K562 (cell line): Measurements from ENCODE around the gene HOXC11. TPM values are rescaled to one million over a fixed set of nuclear protein-coding genes. Genes with fewer than 3 reads are reported as not detected.

Experiments
- ATAC-seq: fragments of 200-7000 bp; cut with Tn5 transposase; 3 replicates; pipeline ENCODE4 v1.9.1; 2020; ENCODE audit warnings: moderate library complexity
- BruUV-seq: library from RNA; stranded (reverse); fragments of 400-500 nt; replicated peaks from 2 replicates; lab custom pipeline; 2021; lab: Mats Ljungman, UMichigan
- CTCF ChIA-PET: fragments of 300-600 bp; formaldehyde crosslinking; extraction: SDS; loops from one replicate; lab custom pipeline; 2021; ENCODE audit warnings: low intra/inter-chr PET ratio; lab: Yijun Ruan, JAX
- POLR2A ChIA-PET: fragments of 300-600, 350-650 bp; sonication (Branson Sonifier 250); formaldehyde crosslinking; extraction: SDS; loops from one replicate; lab custom pipeline; 2021; ENCODE audit warnings: antibody characterized with exemption, inconsistent platforms; lab: Yijun Ruan, JAX
- DNase-seq, 4 experiments: peaks; one replicate each; pipeline versions ENCODE4 v3.0.0 to v3.0.0-alpha.2; 2011 to 2018; ENCODE audit warnings: low spot score in 3 of 4, mixed read lengths in 3 of 4; ENCODE audit errors: extremely low read depth in 1 of 4
- FAIRE-seq: peaks from 2 replicates; lab custom pipeline; 2011; peaks lifted over from hg19 to GRCh38; lab: Jason Lieb, UNC
- H2AFZ ChIP-seq: 2 replicates; pipeline ENCODE4 v1.6.0; 2011; ENCODE audit warnings: low read depth, low read length, control low read depth, inconsistent platforms
- H3K27ac ChIP-seq: fragments of 200-600 bp; 3 replicates; pipeline ENCODE4 v1.8.0; 2011; ENCODE audit warnings: low read depth, mild to moderate bottlenecking, control low read depth, inconsistent platforms, low read length, moderate library complexity, mixed read lengths; ENCODE audit errors: extremely low read depth
- H3K27me3 ChIP-seq, 2 experiments: fragments of 300-600 bp in 1 of 2; 2 replicates in 1 of 2; 3 replicates in 1 of 2; pipeline versions ENCODE4 v1.6.0 to v1.8.0; 2011; ENCODE audit warnings: inconsistent platforms in 2 of 2, low read length in 2 of 2, mild to moderate bottlenecking in 1 of 2, mixed read lengths in 1 of 2, moderate library complexity in 1 of 2; ENCODE audit not compliant: control insufficient read depth in 2 of 2, insufficient read depth in 2 of 2
- H3K36me3 ChIP-seq: fragments of 300-600 bp; 3 replicates; pipeline ENCODE4 v1.8.0; 2011; ENCODE audit warnings: mild to moderate bottlenecking, low read length, inconsistent platforms; ENCODE audit not compliant: control insufficient read depth, insufficient read depth
- H3K4me1 ChIP-seq, 2 experiments: fragments of 200-600 bp in 1 of 2; replicated peaks in 1 of 2; 2 replicates in 1 of 2; 3 replicates in 1 of 2; pipeline versions ENCODE4 v1.5.1 to v1.8.0; 2011; ENCODE audit warnings: inconsistent platforms in 2 of 2, low read length in 2 of 2, mild to moderate bottlenecking in 1 of 2, mixed read lengths in 1 of 2, moderate library complexity in 1 of 2; ENCODE audit not compliant: control insufficient read depth in 2 of 2, insufficient read depth in 2 of 2
- H3K4me2 ChIP-seq: 2 replicates; pipeline ENCODE4 v1.6.1; 2011; ENCODE audit warnings: low read length, control low read depth, inconsistent platforms, mixed read lengths; ENCODE audit not compliant: insufficient read depth
- H3K4me3 ChIP-seq: fragments of 200-600 bp; sonication (generic), shearing (Covaris generic); 2 replicates; pipeline ENCODE4 v1.5.1; 2016; ENCODE audit warnings: control low read depth, inconsistent platforms
- H3K79me2 ChIP-seq: fragments of 200-600 bp; 3 replicates; pipeline ENCODE4 v1.8.0; 2011; ENCODE audit warnings: low read length, inconsistent platforms; ENCODE audit not compliant: control insufficient read depth, insufficient read depth
- H3K9ac ChIP-seq, 2 experiments: 2 replicates each; pipeline versions ENCODE4 v1.6.0 to v1.6.1; 2011; ENCODE audit warnings: low read depth in 2 of 2, low read length in 2 of 2, control low read depth in 1 of 2, inconsistent platforms in 1 of 2, mild to moderate bottlenecking in 1 of 2, mixed read lengths in 1 of 2; ENCODE audit not compliant: insufficient read depth in 1 of 2
- H3K9me1 ChIP-seq: one replicate; pipeline ENCODE4 v1.6.0; 2011; ENCODE audit warnings: inconsistent platforms, mild to moderate bottlenecking, low read length, moderate library complexity; ENCODE audit not compliant: control insufficient read depth, insufficient read depth
- H3K9me3 ChIP-seq: replicated peaks from 2 replicates; pipeline ENCODE4 v1.5.1; 2011; ENCODE audit warnings: low read depth, low read length, inconsistent platforms; ENCODE audit not compliant: control insufficient read depth, insufficient read depth
- H4K20me1 ChIP-seq: replicated peaks from 2 replicates; pipeline ENCODE4 v1.6.1; 2011; ENCODE audit warnings: low read length, inconsistent platforms, mixed read lengths; ENCODE audit not compliant: control insufficient read depth, insufficient read depth
- MEIS2 ChIP-seq: fragments of 450-650 bp; IDR thresholded peaks from 2 replicates; pipeline ENCODE4 v1.6.1; 2014; ENCODE audit warnings: mild to moderate bottlenecking; ENCODE audit not compliant: partially characterized antibody
- SIRT6 ChIP-seq: IDR thresholded peaks from one replicate; pipeline ENCODE4 v1.6.1; 2012; ENCODE audit warnings: low read depth, mild to moderate bottlenecking, control low read depth, inconsistent platforms, low read length, moderate library complexity
- ZBTB1 ChIP-seq: sonication (generic); formaldehyde crosslinking; IDR thresholded peaks from 2 replicates; pipeline ENCODE4 v1.8.1; 2023; ENCODE audit warnings: missing genetic modification reagents, low read depth, mild to moderate bottlenecking, borderline replicate concordance
- ZNF766 ChIP-seq: fragments of 200-800 bp; sonication (Bioruptor generic); conservative IDR thresholded peaks from 2 replicates; pipeline ENCODE4 v1.6.1; 2016; ENCODE audit warnings: missing genetic modification characterization, missing compliant biosample characterization
- WGBS: fragments of 100-300 bp; shearing (Covaris generic); methylation state at CpG from one replicate; pipeline ENCODE4 v1.1.6; 2016; ENCODE audit warnings: low coverage, mixed read lengths; ENCODE audit not compliant: insufficient coverage; ENCODE audit errors: missing lambda C conversion rate; 5-methylcytosine and 5-hydroxymethylcytosine counted together
- in situ Hi-C: fragments of 300-500 bp; cut with MboI; formaldehyde crosslinking; loops from 4 replicates; pipeline ENCODE4 v1.15.0; 2018; ENCODE audit warnings: inconsistent platforms, mixed read lengths
- intact Hi-C: fragments of 100-400 bp; cut with micrococcal nuclease; formaldehyde crosslinking; loops from 2 replicates; pipeline ENCODE4 v1.14.2; 2022
- polyA plus RNA-seq, 8 experiments: library from polyadenylated mRNA; depleted of rRNA in 4 of 8; stranded (reverse) in 5 of 8; unstranded in 3 of 8; fragments of >200 nt; fragmentation: Nextera tagmentation in 2 of 8; fragmentation: Illumina TruSeq in 1 of 8; extraction: Ambion mirVana in 2 of 8; extraction: Trizol in 1 of 8; gene quantifications; 2 replicates each; pipeline versions ENCODE4 v1.2.1 to v1.2.3, GENCODE V29; 2011 to 2014; ENCODE audit warnings: inconsistent platforms in 1 of 8, missing spikeins in 1 of 8
- total RNA-seq, 7 experiments: library from RNA; depleted of rRNA in 6 of 7; stranded (reverse); fragments of >200 nt in 6 of 7; fragmentation: Illumina TruSeq in 2 of 7; extraction: Trizol in 2 of 7; gene quantifications; 2 replicates each; pipeline versions ENCODE4 v1.2.1 to v1.2.3, GENCODE V29; 2011 to 2021; ENCODE audit warnings: low replicate concordance in 1 of 7

HOXC11 gene
- total and polyA plus RNA-seq, 9 of the 15 experiments (the other 6 are each of a cell fraction or from before 2014, with no cell fraction given) = not detected

GRCh38 chr12:53991077-53991460 lies 18.1 kb downstream of the HOXC11 start (continued):
- TF ChIP-seq ZBTB1 (CRISPR knock-in tag) (no peak), MEIS2 (no peak)
- TF ChIP-seq, all 486 proteins: peak for 0

DNA sequence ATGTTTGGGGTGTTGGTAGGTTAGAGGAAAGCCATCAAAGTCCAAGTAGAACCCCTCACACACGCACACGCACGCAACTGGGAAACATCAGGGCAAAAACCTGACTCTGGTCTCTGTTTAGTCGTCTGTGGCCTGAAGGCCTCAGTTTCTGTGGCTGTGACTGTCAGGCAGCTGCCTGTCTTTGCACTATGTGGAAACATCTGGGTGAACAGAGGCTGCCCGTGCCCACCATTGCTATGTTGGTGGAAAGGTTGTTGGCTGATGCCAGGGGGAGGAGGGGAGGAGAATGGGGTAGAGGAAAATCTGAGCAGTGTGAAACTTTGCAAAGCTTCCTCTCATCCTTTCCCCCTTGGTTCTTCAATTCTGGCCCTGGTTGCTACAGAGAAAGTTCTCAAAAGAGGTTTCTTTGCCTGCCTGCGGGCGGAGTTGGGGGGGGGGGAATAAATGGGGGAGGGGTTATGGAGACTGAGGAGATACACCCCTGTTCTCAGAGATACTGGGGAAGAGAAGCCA lies 19.5 kb downstream of the HOXC11 start:
- POLR2A ChIA-PET = interaction anchor here (1.2 to 2.9 kb wide), 2 partner anchors 8 to 10 kb away, joined by 3 to 20 read pairs; partner anchors contain the start of gene HOXC9
- peaks cover 42 to 55% of the 10 kb centered on the region in 2 experiments for H3K4me1 ChIP-seq
- TF ChIP-seq SIRT6 (no peak), ZNF766 (CRISPR knock-in tag) (peak; percentile 71)
- H3K4me2 ChIP-seq = no peak overlapping the region
- H3K9me1 ChIP-seq = no peaks in the 10 kb centered on the region
- no peak overlapping the region for H3K27ac ChIP-seq
- DNase-seq (no peak), ATAC-seq (no peak), FAIRE-seq (no peak)
- no peaks in the 10 kb centered on the region for H4K20me1 ChIP-seq
- no peak overlapping the region for H2AFZ ChIP-seq
- 68% methylated on average over 7 of the region's 7 CpGs for WGBS
- H3K4me3 ChIP-seq = no peak overlapping the region
- BruUV-seq = no TSS peak
- intact Hi-C loops = no loop called here
- in situ Hi-C loops = no loop called here
- CTCF ChIA-PET = no interaction called here
- H3K79me2 ChIP-seq = peaks cover 25% of the 10 kb centered on the region
- no peaks in the 10 kb centered on the region for H3K36me3 ChIP-seq
- H3K27me3 ChIP-seq = peaks cover 0 to 10% of the 10 kb centered on the region in 2 experiments; a peak in 2 of 5 replicates
- H3K9me3 ChIP-seq = no peaks in the 10 kb centered on the region
- no peak overlapping the region for H3K9ac ChIP-seq
